Inflammatory macrophage treated with lipopolysaccharide for 4 hours (primary cell): ENCODE results near the gene AGPS.
"Not testable (repeated sequence)": the region's sequence is repeated elsewhere in the genome, so short reads cannot be mapped to it uniquely, and the experiment has no call there.

Experiments
- DNase-seq: peaks from one replicate; pipeline ENCODE4 v3.0.0-alpha.2; 2020

Gene AGPS

DNA sequence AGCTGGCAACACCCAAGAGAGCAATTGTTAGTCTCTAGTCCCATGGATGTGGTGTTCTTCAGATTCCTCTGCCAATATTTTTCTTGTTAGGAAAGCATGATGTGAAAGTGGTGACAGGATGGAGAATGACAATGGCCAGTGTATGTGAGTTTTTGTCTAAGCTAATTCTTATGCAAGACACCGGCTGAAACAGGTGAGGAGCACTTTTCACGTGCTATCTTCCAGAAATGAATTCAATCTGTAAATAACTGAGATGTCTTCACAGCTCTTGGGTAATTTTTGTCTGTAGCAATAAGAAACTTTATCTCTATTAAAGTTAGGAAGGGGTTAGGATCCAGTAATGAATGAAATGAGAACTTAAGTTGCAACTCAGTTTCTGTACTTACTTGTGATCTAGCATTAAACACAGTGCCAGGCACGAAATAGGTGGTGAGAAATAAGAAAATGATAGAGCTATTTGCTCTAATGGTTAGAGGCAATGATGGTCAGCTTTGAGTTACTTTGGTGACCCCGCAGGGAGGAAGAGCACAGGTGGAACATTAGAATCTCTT lies 676 bp upstream of the AGPS start:
- no peak for DNase-seq

DNA sequence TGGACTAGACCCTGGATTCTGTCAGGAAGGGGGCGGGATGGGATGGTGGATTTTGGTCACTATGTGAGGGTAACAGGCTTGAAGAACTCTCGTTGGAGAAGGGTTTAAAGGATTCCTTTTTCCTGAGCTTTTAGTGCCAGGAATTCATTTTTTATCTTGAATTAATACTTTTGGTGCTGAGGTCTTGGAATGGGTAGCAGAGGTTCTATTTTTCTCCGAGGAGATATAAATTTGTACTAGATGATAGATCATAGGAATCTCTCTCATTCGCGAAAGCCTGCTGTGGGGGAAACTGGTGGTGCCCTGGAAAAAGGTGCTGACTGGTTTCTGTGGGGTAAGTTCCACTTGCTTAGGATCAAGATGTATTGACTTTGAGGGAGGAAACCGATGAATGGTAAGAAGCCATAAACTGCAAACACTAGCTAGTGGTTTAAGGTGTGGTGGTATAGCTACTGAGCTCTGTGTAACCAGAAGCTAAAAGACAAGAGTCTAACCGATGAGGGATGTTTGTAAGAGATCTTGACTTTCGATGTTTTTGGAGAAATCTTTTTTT lies 706 bp downstream of the AGPS start:
- DNase-seq, result no peak

DNA sequence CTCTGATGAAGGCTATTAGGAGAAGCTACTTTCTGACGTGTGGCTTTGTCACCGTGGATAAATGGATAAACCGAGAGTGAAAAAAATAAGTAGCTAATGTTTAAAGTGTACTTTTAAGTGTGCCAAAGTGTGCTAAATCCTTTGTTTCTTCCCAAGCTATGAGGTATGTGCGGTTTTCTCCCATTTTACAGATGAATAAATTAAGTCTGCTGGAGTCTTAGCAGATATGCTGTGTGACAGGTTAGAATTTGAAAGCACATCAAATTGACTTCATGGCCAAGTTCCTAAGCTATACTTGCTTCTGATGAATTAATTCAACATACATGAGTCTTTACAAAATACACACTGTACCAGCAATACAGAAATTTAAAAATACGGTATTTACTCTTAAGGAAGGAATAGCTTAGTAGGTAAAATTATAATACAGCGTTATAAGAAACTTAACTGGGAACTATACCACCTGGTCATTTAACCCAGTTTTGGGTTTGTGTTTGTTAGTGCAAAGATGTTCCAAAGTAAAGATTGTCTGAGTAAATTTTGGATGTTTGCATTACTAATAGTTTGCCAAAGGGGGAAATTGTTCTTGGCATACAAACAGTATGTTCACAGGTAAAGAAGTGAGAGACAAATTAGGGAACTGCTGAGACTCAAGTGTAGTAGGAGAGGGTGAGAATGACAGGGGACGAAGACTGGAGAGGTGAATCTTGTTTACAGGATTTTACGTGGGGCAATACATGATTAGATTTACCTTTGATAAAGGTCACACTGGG lies 1.4 kb downstream of the AGPS start:
- no peak for DNase-seq

DNA sequence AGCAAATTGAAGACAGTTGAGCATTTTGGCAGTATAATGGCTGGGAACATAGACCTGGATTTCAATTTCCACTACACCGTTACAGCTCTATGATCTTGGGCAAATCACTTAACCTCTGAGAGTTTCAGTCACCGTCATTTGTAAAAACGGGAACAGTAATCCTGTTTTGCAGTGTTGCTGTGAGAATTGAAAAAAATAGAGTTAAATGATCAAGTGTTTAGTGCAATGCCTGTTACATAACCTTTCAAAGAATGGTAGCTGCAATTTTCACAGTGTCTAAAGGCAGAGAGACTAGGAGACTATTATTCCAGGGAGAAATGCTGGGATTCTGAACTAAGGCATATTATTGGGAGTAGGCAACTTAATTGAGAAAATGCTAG lies 2.0 kb downstream of the AGPS start:
- peak; percentile 55 for DNase-seq

DNA sequence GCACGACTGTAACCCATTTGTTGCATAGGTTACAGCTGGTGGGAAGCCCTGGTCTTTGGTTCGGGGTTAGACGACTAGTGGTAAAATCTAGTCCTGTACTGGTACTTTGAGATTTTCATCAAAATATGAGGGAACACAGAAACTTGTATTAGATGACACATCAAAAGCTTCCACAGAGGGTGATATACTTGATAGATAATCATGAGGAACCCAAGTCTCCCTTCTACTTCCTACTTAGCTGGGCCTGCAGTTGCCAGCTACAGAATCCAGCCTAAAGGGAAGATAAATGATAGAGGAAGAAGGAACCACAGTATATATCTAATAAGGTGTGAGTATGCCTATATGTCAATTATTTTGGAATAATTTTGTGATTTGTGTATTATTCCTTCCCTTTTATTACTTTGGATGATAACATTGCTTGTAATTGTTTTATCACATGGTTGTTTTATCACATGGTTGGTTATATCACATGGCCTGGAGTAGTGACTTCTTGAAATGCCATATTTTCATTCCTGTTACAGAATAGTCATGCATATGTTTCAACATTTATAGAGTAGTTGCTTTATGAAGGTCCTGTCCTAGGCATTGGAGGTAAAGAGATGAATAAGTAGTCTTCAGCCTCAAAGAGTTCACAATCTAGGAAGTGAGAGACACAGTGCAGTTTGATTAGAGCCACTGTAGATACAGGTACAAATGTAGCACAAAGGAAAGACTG lies 2.9 kb downstream of the AGPS start:
- DNase-seq, result peak; percentile 80

DNA sequence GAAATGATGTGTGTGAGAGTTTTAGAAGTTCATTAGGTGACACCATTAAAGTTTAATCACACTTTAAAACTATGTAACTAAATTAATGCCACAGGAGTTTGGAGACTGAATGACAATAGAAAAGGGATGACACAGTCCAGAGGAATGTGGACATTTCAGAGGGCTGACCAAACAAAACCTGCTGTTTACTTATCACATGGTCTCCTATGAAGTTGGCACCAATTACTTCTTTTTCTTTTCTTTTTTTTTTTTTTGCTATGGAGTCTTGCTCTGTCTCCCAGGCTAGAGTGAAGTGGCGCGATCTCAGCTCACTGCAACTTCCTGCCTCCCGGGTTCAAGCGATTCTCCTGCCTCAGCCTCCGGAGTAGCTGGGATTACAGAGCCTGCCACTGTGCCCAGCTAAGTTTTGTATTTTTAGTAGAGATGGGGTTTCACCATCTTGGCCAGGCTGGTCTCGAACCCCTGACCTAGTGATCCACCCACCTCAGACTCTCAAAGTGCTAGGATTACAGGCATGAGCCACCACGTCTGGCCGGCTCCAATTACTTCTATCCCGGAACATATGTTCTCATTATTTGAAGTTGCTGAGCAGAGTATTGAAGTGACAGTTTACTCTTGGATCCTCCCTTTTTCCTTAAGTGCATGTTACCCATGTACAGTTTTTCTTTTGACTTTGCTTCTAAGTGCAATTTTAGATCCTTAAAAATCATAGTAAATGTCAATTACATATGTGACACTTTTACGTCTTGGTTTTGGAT lies 4.3 kb downstream of the AGPS start:
- DNase-seq, result peak; percentile 42

DNA sequence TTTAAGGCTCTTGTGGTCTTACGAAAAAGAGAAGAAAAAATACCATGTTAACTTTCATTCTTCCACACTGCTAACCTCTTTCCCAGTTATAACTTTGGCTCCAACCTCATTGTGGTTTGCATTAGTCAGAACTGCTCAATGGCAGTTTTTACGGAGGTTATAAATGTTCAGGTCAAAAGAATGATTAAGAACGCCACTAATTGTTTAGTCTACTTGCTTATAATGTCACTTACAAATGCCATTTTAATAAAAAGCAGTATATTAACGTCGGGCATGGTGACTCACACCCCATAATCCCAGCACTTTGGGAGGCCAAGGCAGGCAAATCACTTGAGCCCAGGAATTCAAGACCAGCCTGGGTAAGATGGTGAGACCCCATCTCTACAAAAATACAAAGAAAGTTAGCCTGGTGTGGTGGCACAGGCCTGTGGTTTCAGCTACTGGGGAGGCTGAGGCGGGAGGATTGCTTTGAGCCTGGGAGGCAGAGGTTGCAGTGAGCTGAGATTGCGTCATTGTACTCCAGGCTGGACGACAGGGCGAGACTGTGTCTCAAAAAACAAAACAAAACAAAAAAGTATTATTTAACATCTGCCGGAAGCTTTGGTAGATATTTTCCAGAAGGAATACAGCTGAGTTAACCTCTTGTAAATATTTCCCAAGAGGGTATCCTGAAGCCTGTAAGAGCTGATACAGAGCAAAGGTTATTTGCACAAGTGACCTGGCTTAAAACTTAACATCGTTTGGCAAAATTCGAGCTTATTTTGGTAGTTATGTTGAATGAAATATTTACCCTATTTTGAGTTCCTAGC lies 5.1 kb downstream of the AGPS start:
- DNase-seq, result peak; percentile 66

DNA sequence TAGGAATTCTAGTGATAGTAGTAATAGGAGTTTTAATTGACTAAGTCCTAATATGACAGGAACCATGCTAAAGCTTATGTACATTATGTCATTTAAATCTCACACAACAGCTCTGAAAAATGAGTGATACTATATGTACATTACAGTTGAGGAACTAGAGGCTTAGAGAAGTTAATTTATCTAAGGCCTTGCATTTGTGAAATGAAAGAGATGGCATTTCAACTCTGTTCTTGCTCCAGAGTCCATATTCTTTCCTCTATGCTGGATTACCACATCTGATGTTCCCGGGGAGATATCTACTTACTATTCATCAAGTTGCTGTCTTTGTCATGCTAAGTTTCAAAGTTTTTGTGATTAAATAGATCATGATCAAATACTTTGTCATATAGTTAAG lies 5.7 kb downstream of the AGPS start:
- peak; percentile 67 for DNase-seq

DNA sequence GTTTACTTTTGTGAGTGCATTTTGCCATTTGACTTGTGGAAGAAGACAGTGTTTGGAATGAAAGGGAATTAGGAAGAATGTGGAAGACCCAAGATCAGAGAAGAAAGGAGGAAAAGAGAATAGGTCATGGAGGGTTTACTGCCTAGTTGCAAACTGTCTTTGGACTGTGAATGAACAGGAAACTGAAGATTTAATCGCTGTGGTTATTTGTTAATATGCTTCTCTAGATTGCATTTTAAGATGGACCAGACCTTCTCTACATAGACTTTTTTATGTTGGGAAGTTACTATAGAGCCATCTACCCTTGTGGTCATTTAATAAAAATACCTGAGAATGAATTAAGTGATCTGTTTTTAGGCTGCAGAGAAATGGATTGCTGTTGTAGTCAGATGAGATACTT lies 6.2 kb downstream of the AGPS start:
- DNase-seq, result no peak

DNA sequence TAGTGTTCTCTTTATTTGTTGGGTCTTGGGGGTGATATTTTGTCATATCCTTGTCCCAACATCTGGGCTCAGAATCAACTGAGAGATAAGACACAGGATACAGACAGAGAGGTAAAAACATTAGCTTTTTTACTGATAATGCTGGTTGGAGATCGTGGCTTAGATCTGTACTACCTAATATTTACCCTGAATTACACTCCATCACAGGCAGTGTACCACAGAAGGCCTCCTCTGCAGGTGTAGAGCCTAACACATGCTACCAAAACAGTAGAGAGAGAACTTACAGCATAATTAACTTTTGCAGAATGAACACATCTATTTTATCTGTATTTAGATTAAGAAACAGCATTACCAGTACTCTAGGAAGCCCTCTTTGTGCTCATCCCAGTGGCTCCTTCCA lies 6.8 kb downstream of the AGPS start:
- DNase-seq, result no peak

DNA sequence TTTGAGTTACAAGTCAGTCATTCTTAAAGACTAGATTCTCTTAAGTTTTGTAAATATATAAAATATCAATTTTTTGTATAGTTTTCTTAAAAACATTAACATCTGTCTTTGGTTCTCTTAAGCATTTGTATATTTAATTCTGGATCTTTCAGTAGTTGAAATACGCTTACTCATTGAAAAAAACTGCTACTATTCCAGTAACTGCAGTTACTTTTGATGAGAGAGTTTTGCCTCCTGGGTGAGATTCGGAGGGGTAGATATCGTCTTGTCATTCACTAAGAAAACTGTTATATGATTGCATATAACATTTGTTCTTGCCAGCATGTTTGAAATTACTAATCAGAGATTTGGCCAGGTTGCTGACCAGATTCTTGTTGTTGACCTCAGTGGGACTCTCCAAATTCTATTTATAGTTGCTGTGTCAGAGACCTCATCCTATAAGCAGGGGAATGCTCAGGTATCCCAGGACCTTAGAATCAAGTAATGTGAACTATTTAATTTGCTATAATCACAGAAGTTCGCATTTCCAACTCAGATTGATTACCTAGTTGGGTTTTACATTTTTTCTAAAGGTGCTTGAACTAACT lies 7.9 kb downstream of the AGPS start:
- no peak for DNase-seq

DNA sequence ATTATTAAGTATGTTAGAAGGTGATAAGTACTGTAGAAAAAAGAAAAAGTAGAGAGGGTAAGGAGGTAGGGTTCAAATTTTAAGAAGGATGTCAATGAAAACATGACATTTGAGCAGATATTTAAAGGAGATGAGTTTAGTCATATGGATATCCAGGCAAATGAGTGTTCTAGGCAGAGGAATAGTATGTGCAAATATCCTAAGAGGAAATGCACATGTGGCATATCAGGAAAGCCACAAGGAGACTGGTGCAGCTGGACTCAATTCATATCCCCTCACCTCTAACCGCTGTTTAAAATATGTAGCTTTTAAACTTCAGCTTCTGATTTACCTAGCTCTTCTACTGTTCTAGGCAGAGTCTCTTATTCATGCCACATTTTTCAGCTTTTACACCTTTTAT lies 9.5 kb downstream of the AGPS start:
- no peak for DNase-seq

DNA sequence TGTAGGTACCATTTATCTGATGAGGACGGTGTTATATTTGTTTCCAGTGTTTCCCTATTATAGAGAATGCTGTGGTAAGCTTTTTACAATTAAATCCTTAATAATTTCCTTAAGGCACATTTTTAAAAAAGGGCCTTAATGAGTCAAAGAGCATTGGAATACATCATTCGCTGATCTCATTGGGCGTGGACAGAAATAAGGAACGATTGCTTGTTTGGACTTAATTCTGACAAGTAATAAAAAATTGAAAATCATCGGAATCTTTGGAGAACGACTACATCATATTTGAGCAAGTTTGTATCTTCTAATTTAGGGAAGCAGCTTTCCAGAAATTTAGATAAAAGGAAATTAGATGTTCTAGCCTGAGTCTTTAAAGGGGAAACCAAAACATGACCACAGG lies 11.3 kb downstream of the AGPS start:
- DNase-seq, result peak; percentile 29

DNA sequence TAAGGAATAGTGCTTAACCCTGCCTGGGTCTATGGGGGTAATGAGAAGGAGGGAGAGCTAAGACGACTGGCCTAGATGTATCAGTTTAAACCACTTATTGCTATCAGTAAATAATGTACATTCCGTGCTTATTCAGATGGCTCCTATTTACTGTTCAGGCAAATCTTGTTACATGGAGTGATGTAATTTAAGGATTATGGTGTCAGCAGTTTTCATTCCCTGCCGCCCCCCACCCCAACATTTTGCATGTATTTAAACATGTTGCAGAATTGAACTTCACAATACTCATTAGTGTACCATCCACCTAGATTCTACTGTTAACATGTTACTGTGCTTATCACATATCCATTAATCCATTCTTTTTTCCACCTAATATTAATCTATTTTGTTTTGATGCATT lies 11.7 kb downstream of the AGPS start:
- DNase-seq, result no peak

DNA sequence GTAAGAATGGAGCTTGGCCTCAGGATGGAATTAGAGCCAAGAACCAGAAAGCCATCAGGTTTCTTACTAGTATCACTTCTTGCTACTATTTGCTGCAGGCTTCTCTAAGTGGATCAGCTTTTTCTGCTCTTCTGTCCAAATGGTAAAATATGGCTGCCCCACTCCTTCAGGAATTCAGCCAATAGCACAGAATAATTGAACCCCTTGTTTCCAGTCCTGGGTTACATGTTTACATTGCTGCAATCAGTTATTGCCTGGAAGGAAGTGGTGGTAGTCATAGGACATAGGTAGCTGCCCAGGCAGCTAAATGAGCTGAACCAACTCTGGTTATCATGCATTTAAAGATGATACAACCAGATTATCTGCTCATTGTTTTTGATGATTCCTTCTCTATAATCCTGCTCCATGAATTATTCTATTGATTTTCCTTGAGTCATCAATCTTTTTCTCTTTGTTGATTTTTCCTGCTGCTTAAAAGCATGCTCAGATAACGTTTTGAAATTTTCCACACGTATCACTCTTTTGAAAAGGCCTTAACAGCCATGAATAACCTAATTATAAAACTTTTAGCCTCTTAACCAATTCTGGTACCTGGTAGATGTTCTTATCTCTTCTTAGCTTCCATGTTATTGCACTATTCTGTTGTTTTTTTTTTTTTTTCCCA lies 12.6 kb downstream of the AGPS start:
- DNase-seq, result no peak

DNA sequence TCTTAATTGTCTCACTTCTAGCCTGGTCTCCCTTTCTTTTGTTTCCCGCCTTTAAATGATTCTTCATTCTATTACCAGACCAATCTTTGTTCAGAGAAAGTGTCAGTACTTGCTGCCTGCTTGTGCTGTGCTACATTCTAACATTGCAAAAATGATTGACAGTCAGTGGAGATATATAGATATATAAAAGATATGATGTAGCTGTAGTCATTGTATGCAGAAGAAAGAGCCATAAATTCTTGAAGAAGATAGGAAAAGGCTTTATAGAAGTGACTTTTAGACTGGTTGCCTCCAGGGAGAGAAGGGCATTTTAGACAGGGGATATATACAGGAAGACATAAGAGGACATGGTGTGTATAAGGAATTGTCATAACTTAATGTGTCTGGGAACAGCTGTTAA lies 13.6 kb downstream of the AGPS start:
- no peak for DNase-seq

DNA sequence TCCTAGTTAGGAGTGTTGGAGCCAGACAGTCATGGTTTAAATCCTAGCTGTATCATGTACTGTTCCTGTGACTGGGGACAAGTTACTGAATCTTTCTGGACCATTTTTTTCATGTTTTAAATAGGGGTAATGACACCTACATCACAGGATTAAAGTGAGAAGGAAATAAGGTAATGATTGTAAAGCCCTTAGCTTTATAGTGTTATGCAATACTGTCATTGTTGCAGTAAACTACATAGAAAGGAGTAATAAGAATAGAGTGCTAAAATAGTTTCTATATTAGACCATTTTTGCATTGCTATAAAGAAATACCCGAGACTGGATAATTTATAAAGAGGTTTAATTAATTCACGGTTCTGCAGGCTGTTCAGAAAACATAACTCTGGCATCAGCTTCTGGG lies 14.5 kb downstream of the AGPS start:
- DNase-seq, result no peak

DNA sequence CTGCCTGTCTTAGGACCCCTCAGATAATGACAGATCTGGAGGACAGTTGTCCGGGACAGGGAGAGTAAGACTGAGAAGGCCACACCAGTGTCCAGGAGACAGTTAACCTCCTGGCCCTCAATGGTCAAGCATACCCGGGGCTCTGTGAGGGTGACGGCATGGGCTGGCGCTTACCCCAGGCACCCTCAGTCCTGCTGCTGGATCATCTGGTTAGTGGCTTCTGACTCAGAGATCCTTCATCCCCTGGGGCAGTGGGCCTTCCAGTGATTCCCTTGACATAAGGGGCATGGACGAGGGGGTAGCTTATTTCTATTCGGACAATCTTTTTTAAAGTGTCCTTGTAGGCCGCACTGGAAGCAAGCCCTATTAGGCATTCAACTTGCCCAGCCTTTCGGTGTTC lies 18.1 kb downstream of the AGPS start:
- not testable (repeated sequence) for DNase-seq

DNA sequence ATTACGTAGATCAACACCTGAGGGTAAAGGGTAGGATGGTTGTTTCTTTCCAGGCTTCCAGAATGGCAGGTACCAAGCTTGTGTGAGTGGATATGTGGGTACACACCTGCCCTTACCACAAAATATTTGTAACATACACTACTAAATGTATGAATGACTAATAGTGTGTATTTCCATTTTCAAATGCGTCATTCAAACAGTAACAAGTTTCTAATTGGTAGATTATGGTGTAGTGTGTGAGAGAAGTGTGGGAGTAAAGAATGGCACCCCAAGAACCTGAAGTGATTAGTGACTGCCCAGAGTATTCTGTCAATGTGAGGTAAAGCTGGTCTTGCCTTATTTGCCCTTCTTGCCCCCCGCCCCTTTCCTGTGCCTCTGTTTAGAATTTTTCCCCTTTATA lies 21.1 kb downstream of the AGPS start:
- DNase-seq, result no peak

DNA sequence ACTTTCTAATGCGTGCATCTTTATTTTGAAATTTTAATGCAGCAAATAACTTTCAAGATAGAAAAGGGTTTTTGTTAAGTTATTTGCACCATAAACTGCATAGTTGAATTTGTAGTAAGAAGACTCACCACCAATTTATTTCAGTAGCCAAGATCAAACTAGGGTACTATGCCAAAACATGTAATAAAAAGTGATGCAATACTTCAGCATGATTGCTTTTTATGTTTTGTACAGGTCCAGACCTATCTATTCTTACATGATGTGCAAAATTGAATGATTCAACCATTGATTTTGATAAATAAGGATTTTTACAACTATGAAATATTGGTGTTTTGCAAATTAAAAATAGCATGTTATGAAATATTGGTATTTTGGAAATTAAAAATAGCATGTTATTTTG lies 26.7 kb downstream of the AGPS start:
- DNase-seq, result peak; percentile 23

DNA sequence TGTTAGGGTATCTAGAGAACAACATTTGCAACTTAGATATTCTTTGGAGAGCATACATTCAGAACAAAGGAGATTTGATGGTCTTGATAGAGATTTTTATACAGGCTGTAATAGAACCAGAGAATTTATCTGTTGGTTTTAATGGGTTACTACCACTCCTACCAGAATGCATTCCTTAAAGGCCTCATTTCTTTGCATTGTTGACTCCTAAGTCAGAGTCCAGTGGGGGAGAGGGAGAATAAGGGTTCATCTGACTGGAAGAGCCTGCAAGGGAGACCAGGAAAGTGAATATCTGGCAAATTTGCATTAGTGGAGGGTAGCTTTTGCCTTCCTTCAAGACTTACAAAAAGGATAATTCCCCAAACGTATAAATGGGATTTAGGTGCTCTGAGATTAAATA lies 29.7 kb downstream of the AGPS start:
- no peak for DNase-seq

DNA sequence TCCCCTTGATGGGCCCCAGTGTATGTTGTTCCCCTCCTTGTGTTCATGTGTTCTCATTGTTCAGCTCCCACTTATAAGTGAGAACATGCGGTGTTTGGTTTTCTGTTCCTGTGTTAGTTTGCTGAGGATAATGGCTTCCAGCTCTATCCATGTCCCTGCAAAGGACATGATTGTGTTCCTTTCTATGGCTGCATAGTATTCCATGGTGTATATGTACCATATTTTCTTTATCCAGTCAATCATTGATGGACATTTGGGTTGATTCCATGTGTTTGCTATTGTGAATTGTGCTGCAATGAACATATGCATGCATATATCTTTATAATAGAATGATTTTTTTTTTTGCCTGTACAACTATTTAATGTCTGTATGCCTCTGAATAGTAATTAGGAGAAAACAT lies 31.5 kb downstream of the AGPS start:
- not testable (repeated sequence) for DNase-seq
